Endothelial cell of umbilical vein (primary cell): ENCODE data around the gene CPEB1. TPM values are rescaled to one million over a fixed set of nuclear protein-coding genes. Genes with fewer than 3 reads are reported as not detected.

Experiments used
- BruUV-seq: library from RNA; stranded (reverse); fragments of 400-500 nt; replicated peaks from 2 replicates; lab custom pipeline; 2021; lab: Mats Ljungman, UMichigan
- CTCF ChIA-PET: fragments of 300-600, 350-600 bp; sonication (Branson Sonifier 250); formaldehyde crosslinking; loops from one replicate; lab custom pipeline; 2021; ENCODE audit warnings: antibody characterized with exemption, inconsistent platforms; lab: Charles Lee
- POLR2A ChIA-PET: fragments of 300-600, 350-600 bp; sonication (Branson Sonifier 250); formaldehyde crosslinking; loops from one replicate; lab custom pipeline; 2021; ENCODE audit warnings: antibody characterized with exemption, inconsistent platforms; lab: Charles Lee
- DNase-seq: peaks from one replicate; pipeline ENCODE4 v3.0.0-alpha.2; 2011; ENCODE audit warnings: low read depth, low spot score
- FAIRE-seq: peaks from 2 replicates; lab custom pipeline; 2011; peaks lifted over from hg19 to GRCh38; lab: Jason Lieb, UNC
- H2AFZ ChIP-seq: 2 replicates; pipeline ENCODE4 v1.6.0; 2012; ENCODE audit warnings: low read depth, low read length, control low read depth, inconsistent platforms
- H3K27ac ChIP-seq: 2 replicates; pipeline ENCODE4 v1.5.1; 2011; ENCODE audit warnings: low read depth, mild to moderate bottlenecking, control low read depth, low read length, moderate library complexity; ENCODE audit not compliant: insufficient read depth
- H3K27me3 ChIP-seq, 2 experiments: 2 replicates each; pipeline versions ENCODE4 v1.6.0 to v1.6.1; 2011; ENCODE audit warnings: low read length in 2 of 2, mixed read lengths in 1 of 2; ENCODE audit not compliant: control insufficient read depth in 2 of 2, insufficient read depth in 2 of 2
- H3K36me3 ChIP-seq, 2 experiments: 2 replicates in 1 of 2; 3 replicates in 1 of 2; pipeline ENCODE4 v1.5.1; 2011; ENCODE audit warnings: low read length in 2 of 2, mild to moderate bottlenecking in 1 of 2, moderate library complexity in 1 of 2; ENCODE audit not compliant: control insufficient read depth in 2 of 2, insufficient read depth in 2 of 2; ENCODE audit errors: extremely low read depth in 1 of 2
- H3K4me1 ChIP-seq: 3 replicates; pipeline ENCODE4 v1.5.1; 2011; ENCODE audit warnings: mild to moderate bottlenecking, low read length; ENCODE audit not compliant: control insufficient read depth, insufficient read depth; ENCODE audit errors: extremely low read depth
- H3K4me2 ChIP-seq: 2 replicates; pipeline ENCODE4 v1.6.1; 2011; ENCODE audit warnings: low read length, control low read depth, mixed read lengths; ENCODE audit not compliant: insufficient read depth
- H3K4me3 ChIP-seq, 3 experiments: fragments of 200-600 bp in 1 of 3; sonication (generic), shearing (Covaris generic) in 1 of 3; replicated peaks in 1 of 3; 2 replicates each; pipeline ENCODE4 v1.5.1; 2011 to 2016; ENCODE audit warnings: control low read depth in 3 of 3, low read length in 3 of 3, mild to moderate bottlenecking in 2 of 3, inconsistent platforms in 1 of 3, low read depth in 1 of 3, moderate library complexity in 1 of 3; ENCODE audit not compliant: insufficient read depth in 1 of 3
- H3K79me2 ChIP-seq: 2 replicates; pipeline ENCODE4 v1.6.0; 2012; ENCODE audit warnings: low read length, inconsistent platforms; ENCODE audit not compliant: control insufficient read depth, insufficient read depth
- H3K9ac ChIP-seq: replicated peaks from 2 replicates; pipeline ENCODE3; 2011; ENCODE audit warnings: low read length, control low read depth; ENCODE audit not compliant: insufficient read depth; ENCODE audit errors: extremely low read depth
- H3K9me1 ChIP-seq: replicated peaks from 3 replicates; pipeline ENCODE4 v1.6.0; 2011; ENCODE audit warnings: mild to moderate bottlenecking, low read length; ENCODE audit not compliant: control insufficient read depth, insufficient read depth; ENCODE audit errors: extremely low read depth
- H3K9me3 ChIP-seq: replicated peaks from 2 replicates; pipeline ENCODE4 v1.5.1; 2012; ENCODE audit warnings: low read length, inconsistent platforms; ENCODE audit not compliant: control insufficient read depth, insufficient read depth
- H4K20me1 ChIP-seq: replicated peaks from 2 replicates; pipeline ENCODE3; 2011; ENCODE audit warnings: mild to moderate bottlenecking, low read length; ENCODE audit not compliant: control insufficient read depth, insufficient read depth; ENCODE audit errors: extremely low read depth
- EZH2 ChIP-seq: IDR thresholded peaks from 2 replicates; pipeline ENCODE4 v1.6.1; 2012; ENCODE audit warnings: borderline replicate concordance, low read depth, mild to moderate bottlenecking, moderate library complexity, low read length, inconsistent platforms; ENCODE audit not compliant: severe bottlenecking
- FOS ChIP-seq: IDR thresholded peaks from 2 replicates; pipeline ENCODE4 v1.6.1; 2011; ENCODE audit warnings: mild to moderate bottlenecking, low read length, moderate library complexity, borderline replicate concordance; ENCODE audit not compliant: insufficient read depth
- GATA2 ChIP-seq: IDR thresholded peaks from 2 replicates; pipeline ENCODE4 v1.7.0; 2011; ENCODE audit warnings: low read depth, mild to moderate bottlenecking, moderate library complexity, mixed read lengths, low read length; ENCODE audit not compliant: insufficient read length, insufficient read depth
- JUN ChIP-seq: IDR thresholded peaks from 2 replicates; pipeline ENCODE4 v1.6.1; 2011; ENCODE audit warnings: borderline replicate concordance, low read depth; ENCODE audit not compliant: insufficient read length, insufficient read depth
- MAX ChIP-seq: IDR thresholded peaks from 2 replicates; pipeline ENCODE4 v1.6.1; 2011; ENCODE audit not compliant: insufficient read depth, insufficient read length
- MYC ChIP-seq: IDR thresholded peaks from one replicate; pipeline ENCODE4 v1.6.1; 2011; ENCODE audit warnings: mild to moderate bottlenecking, low read depth, low read length
- POLR2A ChIP-seq: IDR thresholded peaks from 2 replicates; pipeline ENCODE4 v1.6.1; 2012; ENCODE audit warnings: low read depth, mild to moderate bottlenecking, control low read depth, low read length
- POLR2AphosphoS5 ChIP-seq: IDR thresholded peaks from 2 replicates; pipeline ENCODE4 v1.6.1; 2012; ENCODE audit warnings: low read depth, mild to moderate bottlenecking, control low read depth, low read length, moderate library complexity; ENCODE audit not compliant: insufficient read depth
- dilution Hi-C: fragments of 300-500 bp; cut with MboI; formaldehyde crosslinking; loops from one replicate; pipeline ENCODE4 v1.15.0; 2019; ENCODE audit warnings: low sequenced_read_pairs; ENCODE audit not compliant: extremely low pct_ligation_motif_present
- intact Hi-C: fragments of 100-400 bp; cut with micrococcal nuclease; formaldehyde crosslinking; loops from one replicate; pipeline ENCODE4 v1.10.0; 2022
- polyA plus RNA-seq, 4 experiments: library from polyadenylated mRNA; depleted of rRNA in 3 of 4; stranded (reverse) in 3 of 4; unstranded in 1 of 4; fragments of >200 nt; gene quantifications; 2 replicates each; pipeline versions ENCODE4 v1.2.1 to v1.2.3, GENCODE V29; 2011 to 2012; ENCODE audit warnings: missing spikeins in 1 of 4
- total RNA-seq: library from RNA; stranded (reverse); gene quantifications from 2 replicates; pipeline ENCODE4 v1.2.3, GENCODE V29; 2021
- TF ChIP-seq, protein P1 (sequence below), 2 donors: IDR thresholded peaks; 1 replicate in 1 of 2; 2 replicates in 1 of 2; pipeline ENCODE4 v1.5.1; 2011; ENCODE audit warnings: low read length in 2 of 2, mild to moderate bottlenecking in 2 of 2, moderate library complexity in 2 of 2, control low read depth in 1 of 2, inconsistent platforms in 1 of 2, low read depth in 1 of 2; ENCODE audit not compliant: insufficient read depth in 1 of 2; ENCODE audit errors: extremely low read depth in 1 of 2

Gene CPEB1
- total and polyA plus RNA-seq, 2 donors (not counting 3 experiments of a cell fraction or from before 2014, with no cell fraction given), result not detected

- Histone ChIP-seq H3K27ac (no peak overlapping the region), H3K9ac (no peak overlapping the region), H3K36me3 (no peaks in the 10 kb centered on the region), H3K4me2 (no peak overlapping the region), H3K9me3 (no peaks in the 10 kb centered on the region), H2AFZ (no peak overlapping the region), H3K79me2 (no peaks in the 10 kb centered on the region), H3K4me1 (no peaks in the 10 kb centered on the region), H3K4me3 (no peak overlapping the region), H3K27me3 (peaks cover 3 to 12% of the 10 kb centered on the region in 2 experiments), H3K9me1 (no peaks in the 10 kb centered on the region), H4K20me1 (no peaks in the 10 kb centered on the region)
- DNase-seq, result no peak
- intact Hi-C loops, result no loop called here
- ChIA-PET POLR2A (no interaction called here), CTCF (interaction anchor here (0.6 kb wide), 1 partner anchor 15 kb away, joined by 3 read pairs; no protein-coding TSS in a partner anchor)
- TF ChIP-seq MYC (no peak), POLR2AphosphoS5 (no peak), MAX (no peak), GATA2 (no peak), FOS (no peak), POLR2A (no peak), JUN (no peak), EZH2 (no peak)
- TF ChIP-seq, protein P1, sequence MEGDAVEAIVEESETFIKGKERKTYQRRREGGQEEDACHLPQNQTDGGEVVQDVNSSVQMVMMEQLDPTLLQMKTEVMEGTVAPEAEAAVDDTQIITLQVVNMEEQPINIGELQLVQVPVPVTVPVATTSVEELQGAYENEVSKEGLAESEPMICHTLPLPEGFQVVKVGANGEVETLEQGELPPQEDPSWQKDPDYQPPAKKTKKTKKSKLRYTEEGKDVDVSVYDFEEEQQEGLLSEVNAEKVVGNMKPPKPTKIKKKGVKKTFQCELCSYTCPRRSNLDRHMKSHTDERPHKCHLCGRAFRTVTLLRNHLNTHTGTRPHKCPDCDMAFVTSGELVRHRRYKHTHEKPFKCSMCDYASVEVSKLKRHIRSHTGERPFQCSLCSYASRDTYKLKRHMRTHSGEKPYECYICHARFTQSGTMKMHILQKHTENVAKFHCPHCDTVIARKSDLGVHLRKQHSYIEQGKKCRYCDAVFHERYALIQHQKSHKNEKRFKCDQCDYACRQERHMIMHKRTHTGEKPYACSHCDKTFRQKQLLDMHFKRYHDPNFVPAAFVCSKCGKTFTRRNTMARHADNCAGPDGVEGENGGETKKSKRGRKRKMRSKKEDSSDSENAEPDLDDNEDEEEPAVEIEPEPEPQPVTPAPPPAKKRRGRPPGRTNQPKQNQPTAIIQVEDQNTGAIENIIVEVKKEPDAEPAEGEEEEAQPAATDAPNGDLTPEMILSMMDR (IDR thresholded peaks at IDR 0.05; ENCODE audit: extremely low read depth in 1 of 2, insufficient read depth in 1 of 2, low read depth in 1 of 2, low read length in 2 of 2), result no peak
- no peak for FAIRE-seq
- BruUV-seq, result no TSS peak
- dilution Hi-C loops, result no loop called here
These were observed 71.8 kb downstream of the CPEB1 start for GRCh38 chr15:82575335-82575734.
